NCI-H526 (cell line): ENCODE measurements around the gene EIF2AK3.
"Not testable (repeated sequence)": the region's sequence is repeated elsewhere in the genome, so short reads cannot be mapped to it uniquely, and the experiment has no call there.

Experiments
- DNase-seq, 2 experiments: peaks; one replicate each; lab custom pipeline; 2025; lab: John Stamatoyannopoulos, UW

The EIF2AK3 gene

GRCh38 chr2:88627055-88627855 is at the start of gene EIF2AK3:
EIF2AK3 (minus strand) TSS chr2:88627464; CDS start chr2:88627274, 190 bp downstream.
- peak; percentile 99 to 100 for DNase-seq

DNA sequence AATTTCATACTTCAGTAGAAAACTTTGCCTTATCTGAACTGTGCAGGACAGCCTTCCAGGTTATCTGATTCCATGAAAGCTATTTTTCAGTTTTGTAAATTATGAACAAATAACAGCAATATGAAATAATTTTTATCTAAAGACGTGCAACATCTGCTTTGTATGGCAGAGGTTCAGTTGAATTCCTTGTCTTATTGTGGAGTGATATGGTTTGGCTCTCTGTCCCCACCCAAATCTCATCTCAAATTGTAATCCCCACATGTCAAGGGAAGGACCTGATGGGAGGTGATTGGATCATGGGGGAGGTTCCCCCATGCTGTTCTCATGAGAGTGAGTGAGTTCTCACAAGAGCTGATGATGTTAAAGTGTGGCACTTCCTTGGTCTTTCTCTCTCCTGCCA is 46.1 kb upstream of the EIF2AK3 start:
- DNase-seq, result no peak

DNA sequence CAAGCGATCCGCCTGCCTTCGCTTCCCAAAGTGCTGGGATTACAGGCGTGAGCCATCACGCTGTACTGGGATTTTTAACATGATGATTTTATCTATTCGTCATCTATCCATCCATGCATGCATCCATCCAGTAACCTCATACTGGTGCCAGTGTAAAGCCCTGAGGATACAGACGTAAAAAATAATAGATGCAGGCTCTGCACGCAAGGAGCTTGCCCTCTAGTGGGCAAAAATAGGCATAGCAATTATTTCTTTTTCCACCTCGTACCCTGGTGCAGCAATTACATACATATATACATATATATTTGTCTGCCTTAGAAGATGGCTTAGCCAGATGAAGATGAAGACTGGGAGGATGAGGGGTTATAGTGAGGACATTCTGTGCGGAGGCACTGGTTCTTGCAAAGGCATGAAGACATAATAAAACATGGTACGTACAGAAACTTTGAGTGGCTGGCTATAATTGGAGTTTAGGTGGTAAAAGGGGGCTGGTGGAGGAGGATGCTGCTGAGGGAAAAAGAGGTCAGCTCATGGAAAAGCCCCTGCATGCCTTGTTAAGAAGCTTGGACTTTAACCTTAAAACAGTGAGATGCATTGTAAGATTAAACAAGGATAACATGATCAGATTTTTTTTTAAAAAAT is 44.6 kb upstream of the EIF2AK3 start:
- peak; percentile 67 to 86 for DNase-seq

GRCh38 chr2:88669482-88670214 is 42.4 kb upstream of the EIF2AK3 start:
- peak in 1 of 2 experiments; percentile 62 for DNase-seq

- DNase-seq, result no peak
Measured at GRCh38 chr2:88668862-88669261, 41.6 kb upstream of the EIF2AK3 start.

GRCh38 chr2:88667219-88667618 is 40.0 kb upstream of the EIF2AK3 start:
- DNase-seq, result no peak

GRCh38 chr2:88666576-88666975 is 39.3 kb upstream of the EIF2AK3 start:
- DNase-seq, result no peak

- DNase-seq, result no peak
Measured at GRCh38 chr2:88660622-88661021, 33.4 kb upstream of the EIF2AK3 start.

DNA sequence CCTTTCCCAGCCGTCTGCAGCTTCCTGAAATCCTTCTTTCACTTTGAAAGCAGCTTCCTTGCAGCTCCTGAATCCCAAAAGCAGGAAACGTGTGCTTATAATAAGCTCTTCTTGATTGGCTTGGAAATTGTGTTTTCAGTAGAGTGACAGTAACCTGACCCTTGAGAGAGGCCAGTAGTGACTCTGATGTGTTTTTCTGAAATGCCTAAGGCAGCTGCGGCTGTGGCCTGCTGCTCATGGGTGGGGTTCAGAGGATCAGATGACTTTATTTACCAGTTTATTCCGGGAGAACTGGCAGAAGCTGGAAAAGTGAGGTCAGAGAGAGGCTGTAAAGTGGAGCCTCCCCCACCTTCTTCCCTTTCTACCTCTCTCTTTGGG is 32.3 kb upstream of the EIF2AK3 start:
- DNase-seq, result peak; percentile 10 to 26

DNA sequence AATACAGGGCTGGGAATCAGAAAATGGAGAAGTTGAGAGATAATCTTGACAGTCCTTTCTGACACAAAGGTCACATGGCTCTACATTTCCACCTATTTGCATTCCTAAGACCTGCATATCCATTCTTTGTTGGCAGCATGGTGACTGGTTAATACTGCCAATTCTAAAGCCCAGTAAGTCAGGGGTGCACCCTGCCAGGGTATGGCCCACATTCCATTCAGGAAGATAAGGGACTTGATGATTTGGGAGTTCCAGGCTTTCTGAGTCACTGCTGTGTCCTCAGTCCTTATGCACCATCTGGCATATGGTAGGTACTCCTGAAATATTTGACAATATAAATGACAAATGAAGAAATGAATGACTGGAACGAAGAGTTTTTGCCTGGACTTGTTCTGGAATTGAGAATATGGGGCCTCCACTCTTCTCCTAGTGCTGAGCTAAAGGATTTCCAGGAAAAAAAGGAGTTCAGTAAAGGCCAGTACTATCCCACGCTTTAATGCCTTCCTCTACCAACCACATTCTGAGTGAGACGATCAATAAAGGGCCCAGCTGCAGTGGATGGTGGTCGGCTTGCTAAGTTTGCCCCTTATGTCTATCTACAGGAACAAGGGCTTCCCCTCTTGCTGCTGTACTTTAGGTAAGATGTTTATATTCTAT is 31.7 kb upstream of the EIF2AK3 start:
- DNase-seq, result no peak

DNA sequence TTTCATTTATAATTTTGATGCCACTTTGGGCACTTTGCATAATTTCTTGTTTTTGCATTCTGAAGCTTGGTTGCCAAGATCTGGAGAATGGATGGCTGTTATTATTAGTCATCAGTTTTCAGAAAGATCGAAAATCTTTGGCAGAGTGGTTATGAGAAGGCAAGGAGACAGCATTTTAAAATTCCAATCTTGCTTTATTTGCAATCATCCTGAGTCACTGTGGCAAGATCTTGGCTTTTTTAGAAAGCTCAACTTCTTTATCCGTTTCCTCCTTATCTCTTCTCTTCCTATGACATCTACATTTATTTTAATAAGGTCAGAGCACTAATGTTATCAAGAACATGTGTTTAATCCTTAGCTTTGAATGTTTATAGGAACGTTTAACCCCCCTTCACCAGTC is 31.1 kb upstream of the EIF2AK3 start:
- DNase-seq, result no peak

DNA sequence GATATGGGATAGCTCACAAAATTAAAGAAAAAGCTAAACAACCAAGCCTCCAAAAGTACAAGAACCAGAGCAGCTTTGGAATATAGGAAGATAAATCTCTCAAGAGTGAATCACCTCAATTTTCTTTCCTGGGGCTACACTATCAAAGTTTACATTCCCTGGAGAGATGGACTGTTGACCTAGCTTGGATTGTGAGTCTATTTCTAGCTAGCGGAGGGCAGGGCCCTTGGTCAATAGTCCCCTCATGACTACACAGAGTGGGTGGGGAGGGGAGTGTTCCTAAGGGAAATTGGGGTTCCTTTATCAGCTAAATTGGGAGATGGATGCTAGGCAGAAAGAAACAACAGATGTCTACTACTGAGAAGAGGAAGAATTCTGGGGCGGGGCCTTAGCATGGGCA is 29.9 kb upstream of the EIF2AK3 start:
- no peak for DNase-seq

DNA sequence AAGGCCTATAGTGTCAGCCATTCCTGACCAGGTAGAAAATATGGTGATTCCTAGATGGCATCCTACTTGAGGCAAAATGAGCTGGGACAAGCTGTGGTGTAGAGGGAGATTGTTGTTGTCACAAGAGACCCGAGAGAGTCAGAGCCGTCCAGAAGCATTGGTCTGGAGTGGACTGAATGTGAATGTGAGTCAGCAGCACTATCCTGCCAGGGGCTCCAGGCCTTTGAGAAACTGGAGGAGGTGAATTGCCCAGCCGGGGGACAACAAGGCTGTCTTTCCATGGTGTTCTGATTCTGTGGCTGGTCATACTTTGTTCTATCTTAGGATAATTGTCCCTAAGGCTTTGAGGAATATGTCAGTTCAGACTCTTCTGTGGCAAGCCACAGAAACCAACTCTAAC is 29.4 kb upstream of the EIF2AK3 start:
- no peak for DNase-seq

GRCh38 chr2:88654714-88655113 is 27.4 kb upstream of the EIF2AK3 start:
- no peak for DNase-seq

- DNase-seq, result no peak
Measured at GRCh38 chr2:88651646-88652045, 24.4 kb upstream of the EIF2AK3 start.

- DNase-seq, result not testable (repeated sequence)
Measured at GRCh38 chr2:88645291-88645882, 18.1 kb upstream of the EIF2AK3 start.

DNA sequence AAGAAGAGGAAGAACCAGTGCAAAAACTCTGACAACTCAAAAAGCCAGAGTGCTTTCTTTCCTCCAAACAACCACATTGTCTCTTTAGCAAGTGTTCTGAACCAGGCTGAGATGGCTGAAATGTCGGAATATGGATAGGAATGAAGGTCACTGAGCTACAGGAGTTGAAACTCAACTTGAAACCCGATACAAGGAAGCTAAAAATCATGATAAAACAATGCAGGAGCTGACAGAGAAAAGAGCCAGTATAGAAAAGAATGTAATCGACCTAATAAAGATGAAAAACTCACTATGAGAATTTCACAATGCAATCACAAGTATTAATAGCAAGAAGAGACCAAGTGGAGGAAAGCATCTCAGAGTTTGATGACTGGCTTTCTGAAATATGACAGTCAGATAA is 15.0 kb upstream of the EIF2AK3 start:
- DNase-seq, result no peak

- DNase-seq, result no peak
Measured at GRCh38 chr2:88641330-88641729, 14.1 kb upstream of the EIF2AK3 start.

DNA sequence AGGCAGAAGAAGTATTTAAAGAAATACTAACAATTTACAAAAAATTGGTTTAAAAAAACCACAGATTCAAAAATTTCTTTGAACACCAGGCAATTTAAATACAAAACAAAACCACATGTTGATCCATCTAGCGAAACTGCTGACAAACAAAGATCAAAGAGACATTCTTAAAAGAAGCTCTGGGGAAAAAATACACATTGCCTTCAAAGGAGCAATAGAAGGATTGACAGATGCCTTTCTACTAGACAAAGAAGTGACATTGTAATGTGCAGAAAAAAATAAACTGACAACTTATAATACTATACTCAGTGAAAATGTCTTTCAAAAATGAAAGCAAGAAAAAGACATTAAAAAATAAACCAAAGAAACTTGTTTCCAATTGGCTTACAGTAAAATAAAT is 12.6 kb upstream of the EIF2AK3 start:
- DNase-seq, result no peak

- no peak for DNase-seq
Measured at GRCh38 chr2:88638743-88639142, 11.5 kb upstream of the EIF2AK3 start.

- no peak for DNase-seq
Measured at GRCh38 chr2:88638123-88638650, 10.9 kb upstream of the EIF2AK3 start.

DNA sequence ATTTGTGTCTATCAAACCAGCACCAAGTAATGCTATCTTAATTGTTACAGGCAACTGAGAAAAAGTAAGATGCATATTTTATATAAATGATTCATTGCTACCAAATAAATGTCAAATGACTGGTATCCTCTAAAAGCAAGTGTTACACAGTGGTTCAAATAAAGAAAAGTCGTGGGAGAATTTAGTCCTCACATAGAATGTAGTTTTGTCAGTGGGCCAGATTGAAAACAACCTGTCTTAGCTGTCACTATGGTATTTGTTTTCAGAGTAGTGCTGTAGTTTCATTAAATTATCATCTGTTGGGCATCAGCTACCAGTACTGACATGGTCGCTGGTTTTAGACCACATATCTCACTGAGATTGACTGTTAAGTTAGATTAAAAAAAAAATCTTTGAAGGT is 10.2 kb upstream of the EIF2AK3 start:
- no peak for DNase-seq
